ENCODE measurements around the gene CDH11.

Gene CDH11

GRCh38 chr16:65032387-65032786 is 89.5 kb downstream of the CDH11 start:
- DNase-seq (ENCODE audit: low read depth): no peak

GRCh38 chr16:65024767-65025178 is 97.1 kb downstream of the CDH11 start:
- no peak for DNase-seq (ENCODE audit: low read depth)

DNA sequence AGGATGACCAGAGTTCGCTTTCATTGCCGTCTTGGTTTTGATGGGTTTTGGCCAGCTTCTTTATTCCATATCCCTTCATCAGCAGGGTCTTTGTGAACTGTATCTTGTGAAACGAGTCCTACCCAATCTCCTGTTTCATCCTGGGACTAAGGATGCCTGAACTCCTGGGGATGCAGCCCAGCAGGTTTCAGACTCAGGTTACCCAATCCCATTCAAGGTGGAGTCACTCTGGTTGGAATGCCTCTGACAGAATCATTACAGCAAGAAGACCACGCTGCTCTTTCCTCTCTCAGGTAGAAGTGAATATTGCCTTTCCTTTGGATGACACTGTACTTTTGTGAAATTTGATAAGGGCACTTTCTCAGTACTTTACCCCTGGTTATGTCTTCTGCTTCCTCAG is 98.1 kb downstream of the CDH11 start:
- no peak for DNase-seq (ENCODE audit: low read depth)

DNA sequence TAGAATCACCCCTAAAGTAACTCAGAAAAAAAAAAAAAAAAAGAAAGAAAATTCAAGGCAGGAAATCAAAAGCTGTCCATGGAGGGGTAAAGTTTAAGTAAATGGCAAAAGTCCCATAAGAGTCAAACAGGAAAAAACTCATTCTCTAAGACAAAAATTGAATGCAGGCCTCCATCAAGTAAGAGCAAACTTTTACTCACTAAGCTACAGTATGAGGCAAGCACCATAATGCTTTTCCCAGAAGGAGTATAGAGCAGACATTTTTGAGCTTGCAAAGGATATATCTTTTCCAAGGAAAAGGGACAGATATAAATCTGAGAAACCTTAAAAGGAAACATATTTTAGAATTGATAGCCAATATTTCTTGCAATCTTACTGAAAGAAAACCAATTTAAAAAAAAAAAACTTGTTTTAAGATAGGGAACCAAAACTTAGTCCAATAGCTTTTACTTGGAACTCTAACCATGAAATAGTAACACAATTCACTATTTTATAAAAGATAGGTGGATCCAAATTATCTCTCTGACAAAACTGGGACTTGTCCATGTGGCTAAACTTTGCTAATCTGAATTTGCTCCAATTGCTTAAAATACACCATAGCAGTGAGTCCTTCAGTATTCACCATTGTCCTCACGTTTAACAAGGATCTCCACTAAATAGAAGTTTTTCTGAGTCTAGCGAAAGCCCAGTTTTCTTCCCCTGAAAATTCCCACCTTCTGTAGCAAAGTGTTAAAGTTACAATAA is 99.8 kb downstream of the CDH11 start:
- DNase-seq (ENCODE audit: low read depth): no peak

DNA sequence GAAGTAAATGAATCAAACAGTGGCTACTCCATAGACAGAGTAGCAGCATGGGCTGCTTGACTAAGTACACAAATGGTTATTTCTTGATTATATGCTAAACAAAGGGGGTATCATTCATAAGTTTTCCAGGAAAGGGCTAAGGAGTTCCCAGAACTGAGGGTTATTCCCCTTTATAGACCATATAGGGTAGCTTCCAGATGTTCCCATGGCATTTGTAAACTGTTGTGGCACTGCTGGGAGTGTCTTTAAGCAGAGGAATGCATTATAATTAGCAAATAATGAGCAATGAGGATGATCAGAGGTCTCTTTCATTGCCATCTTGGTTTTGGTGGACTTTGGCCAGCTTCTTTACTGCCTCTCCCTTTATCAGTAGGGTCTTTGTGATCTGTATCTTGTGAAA is 105.1 kb downstream of the CDH11 start:
- no peak for DNase-seq (ENCODE audit: low read depth)

DNA sequence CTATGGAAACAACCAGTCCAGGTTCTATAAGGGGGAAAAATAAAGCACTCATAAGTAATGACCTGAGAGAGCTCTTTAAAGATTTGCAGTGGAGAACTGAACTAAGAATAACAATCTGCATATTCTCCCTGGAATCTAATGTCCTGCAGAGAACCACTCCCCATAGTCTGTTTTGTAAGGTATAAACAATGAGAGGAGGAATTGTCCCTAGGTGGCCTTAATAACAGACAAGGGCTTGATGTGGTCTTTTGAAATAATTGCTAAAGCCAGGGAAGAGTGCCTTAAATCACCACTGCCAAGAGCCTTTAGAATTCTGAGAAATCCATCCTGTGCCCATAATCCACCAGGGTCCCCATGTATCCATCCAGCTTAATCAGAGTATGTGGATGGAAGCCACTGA is 106.3 kb downstream of the CDH11 start:
- DNase-seq (ENCODE audit: low read depth): no peak

GRCh38 chr16:65012357-65012756 is 109.5 kb downstream of the CDH11 start:
- DNase-seq (ENCODE audit: low read depth): peak; percentile 39

DNA sequence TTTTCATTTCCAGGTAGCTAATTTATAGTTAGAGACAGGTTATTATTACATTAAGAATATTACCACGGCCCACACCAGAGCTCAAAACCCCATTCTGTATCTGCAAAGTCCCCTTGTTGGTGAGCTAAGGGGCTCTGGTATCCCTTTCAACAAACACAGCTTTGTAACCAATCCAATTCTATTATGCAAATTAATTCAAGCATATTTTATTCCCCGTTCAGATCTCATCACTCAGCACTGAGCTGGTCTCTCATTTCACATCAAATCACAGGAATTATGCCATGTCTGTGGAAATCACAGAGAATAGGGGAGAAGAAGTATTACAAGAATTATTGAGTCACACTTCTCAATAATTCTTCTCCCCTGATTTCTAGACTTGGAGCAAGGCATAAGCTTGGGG is 111.7 kb downstream of the CDH11 start:
- DNase-seq (ENCODE audit: low read depth): no peak

- DNase-seq (ENCODE audit: low read depth): no peak
Measured at GRCh38 chr16:65005696-65006095, 116.2 kb downstream of the CDH11 start.

DNA sequence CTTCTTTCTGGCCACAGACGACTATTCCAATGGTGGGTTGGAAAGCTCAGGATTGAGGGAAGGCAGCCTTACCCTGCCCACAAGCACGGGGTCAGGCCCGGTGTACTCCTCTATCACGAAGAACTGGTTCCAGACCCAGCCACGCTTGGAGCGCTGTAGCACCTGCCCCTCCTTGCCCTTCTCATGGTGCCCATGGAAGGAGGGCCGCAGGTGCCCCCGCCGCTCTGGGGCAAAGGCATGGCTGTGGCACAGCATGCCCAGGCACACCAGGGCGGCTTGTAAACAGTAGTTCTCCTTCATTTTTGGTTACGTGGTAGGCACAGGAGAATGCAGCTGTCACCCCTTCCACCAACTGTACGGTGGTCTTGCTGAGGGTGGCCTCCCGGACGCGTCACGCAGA is 117.3 kb downstream of the CDH11 start:
- no peak for DNase-seq (ENCODE audit: low read depth)

DNA sequence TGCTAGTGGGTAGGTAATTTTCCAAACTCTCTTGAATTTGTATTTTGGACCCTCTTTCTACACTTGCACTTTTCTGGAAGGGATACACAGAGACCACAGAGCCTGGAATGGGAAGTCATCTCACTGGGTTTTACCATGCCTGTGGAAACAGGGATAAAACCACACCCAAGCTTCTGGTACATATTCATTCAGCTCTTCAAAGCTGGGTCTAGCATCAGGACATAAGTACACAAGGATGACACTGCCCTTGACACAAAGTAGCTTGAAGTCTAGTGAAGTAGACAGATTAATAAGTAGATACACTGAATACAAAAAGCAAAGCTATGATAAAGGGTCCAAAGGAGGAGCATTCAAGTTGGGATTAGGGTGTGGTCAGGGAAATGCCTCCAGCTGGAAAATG is 118.2 kb downstream of the CDH11 start:
- DNase-seq (ENCODE audit: low read depth): no peak

GRCh38 chr16:65002265-65002664 is 119.6 kb downstream of the CDH11 start:
- DNase-seq (ENCODE audit: low read depth): peak; percentile 49

- no peak for DNase-seq (ENCODE audit: low read depth)
Measured at GRCh38 chr16:65000654-65001053, 121.2 kb downstream of the CDH11 start.

DNA sequence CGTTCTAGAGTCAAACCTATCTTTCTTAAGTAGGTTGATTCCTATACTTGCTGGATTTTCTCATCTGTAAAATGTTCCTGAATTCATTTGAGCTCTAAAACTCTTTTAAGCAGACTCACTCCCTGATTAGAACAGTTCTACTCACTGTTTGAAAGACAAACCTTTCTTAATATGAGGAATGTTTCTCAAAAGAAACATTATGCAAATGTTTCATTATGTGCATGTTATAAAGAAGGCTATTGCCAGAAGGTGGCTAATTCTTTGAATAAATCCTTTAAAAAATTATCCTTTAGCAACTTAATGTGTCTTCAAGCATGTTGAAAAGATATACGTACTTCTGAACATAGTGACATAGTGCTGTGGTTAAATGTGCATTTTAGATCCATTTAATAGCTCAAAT is 124.1 kb downstream of the CDH11 start:
- DNase-seq (ENCODE audit: low read depth): no peak

DNA sequence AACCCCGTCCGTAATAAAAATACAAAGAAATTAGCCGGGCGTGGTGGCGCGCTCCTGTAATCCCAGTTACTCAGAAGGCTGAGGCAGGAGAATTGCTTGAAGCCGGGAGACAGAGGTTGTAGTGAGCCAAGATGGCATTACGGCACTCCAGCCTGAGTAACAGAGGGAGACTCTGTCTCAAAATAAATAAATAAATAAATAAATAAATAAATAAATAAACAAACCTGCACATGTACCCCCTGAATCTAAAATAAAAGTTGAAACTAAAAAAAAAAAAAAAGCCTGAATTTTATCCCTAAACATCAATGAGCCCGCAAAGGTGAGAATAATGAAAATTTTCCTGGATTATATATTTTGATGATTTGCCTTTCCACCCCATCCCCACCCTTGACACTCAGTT is 124.7 kb downstream of the CDH11 start:
- no peak for DNase-seq (ENCODE audit: low read depth)

- no peak for DNase-seq (ENCODE audit: low read depth)
Measured at GRCh38 chr16:64996641-64997040, 125.2 kb downstream of the CDH11 start.

GRCh38 chr16:64993464-64993863 is 128.4 kb downstream of the CDH11 start:
- no peak for DNase-seq (ENCODE audit: low read depth)

DNA sequence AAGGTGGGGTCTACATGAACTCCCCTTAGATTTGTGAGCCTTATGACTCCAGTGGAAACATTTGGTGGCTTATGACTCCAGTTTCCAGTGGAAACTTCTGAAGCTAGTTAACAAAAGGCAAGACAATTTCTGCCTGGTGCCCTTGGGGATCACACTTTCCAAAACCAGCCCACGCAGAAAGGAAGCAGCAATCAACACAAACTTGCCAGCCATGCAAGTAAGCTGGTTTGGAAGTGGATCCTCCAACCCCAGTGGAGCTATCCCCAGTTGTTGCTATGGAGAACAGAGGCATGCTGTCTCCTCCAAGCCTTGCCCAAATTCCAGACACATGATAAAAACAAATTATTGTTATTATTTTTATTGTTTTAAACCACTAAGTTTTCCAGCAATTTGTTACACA is 130.9 kb downstream of the CDH11 start:
- no peak for DNase-seq (ENCODE audit: low read depth)

- DNase-seq (ENCODE audit: low read depth): no peak
Measured at GRCh38 chr16:64990101-64990500, 131.8 kb downstream of the CDH11 start.

DNA sequence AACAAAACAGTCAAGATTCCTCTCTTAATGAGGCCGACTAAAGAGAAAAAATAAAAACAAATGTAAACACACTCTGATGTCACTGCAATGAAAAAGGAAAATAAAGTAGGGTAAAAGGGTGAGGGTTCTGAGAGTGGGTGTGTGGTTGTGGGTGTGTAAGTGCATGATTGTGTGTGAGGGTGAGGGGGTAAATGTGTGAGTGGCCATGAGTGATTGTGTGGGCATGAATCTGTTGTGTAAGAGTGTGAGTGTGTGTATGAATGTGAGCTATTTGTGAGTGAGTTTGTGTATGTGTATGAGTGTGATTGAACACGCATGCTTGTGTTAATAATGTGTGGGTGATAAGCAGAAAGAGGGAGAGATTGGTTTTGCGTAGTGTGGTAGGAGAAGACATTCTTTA is 132.8 kb downstream of the CDH11 start:
- DNase-seq (ENCODE audit: low read depth): no peak

GRCh38 chr16:64983963-64984362 is 137.9 kb downstream of the CDH11 start:
- DNase-seq (ENCODE audit: low read depth): no peak

DNA sequence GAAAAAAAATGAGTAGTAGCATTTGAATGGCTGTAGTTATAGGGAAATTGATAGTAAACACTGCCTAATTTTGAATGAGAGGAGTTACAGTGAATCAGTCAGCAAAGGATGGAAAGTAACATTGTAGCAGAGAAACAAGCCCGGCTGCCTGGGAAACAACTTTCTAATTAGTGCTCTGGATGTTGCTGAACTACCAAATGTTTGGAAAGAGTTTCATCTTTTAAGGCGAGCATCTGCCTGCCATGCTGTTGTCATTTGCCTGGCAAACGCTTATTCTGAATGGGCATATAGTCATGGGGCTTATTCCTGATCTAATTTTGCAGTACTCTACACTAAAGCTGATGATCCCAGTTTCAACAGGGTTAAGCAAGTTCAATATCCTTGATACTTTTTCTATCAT is 138.6 kb downstream of the CDH11 start:
- DNase-seq (ENCODE audit: low read depth): no peak

DNA sequence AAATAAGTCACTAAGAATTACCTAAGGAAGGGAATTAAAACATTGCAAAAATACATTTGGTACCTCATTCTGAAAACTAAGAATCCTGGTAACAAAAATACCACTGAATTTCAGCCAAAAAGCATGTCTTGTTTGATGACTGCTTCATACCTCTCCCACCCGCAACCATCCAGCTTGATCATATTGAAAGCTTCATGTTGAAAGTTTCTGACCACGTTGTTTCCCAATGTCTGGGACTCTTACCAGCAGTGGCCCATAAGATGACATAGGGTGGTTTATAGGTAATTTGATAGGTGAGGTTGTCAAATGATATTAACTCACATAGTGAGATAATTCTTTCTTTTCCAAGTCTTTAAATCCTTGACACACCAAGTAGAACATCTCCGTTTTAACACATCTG is 139.3 kb downstream of the CDH11 start:
- DNase-seq (ENCODE audit: low read depth): no peak

DNA sequence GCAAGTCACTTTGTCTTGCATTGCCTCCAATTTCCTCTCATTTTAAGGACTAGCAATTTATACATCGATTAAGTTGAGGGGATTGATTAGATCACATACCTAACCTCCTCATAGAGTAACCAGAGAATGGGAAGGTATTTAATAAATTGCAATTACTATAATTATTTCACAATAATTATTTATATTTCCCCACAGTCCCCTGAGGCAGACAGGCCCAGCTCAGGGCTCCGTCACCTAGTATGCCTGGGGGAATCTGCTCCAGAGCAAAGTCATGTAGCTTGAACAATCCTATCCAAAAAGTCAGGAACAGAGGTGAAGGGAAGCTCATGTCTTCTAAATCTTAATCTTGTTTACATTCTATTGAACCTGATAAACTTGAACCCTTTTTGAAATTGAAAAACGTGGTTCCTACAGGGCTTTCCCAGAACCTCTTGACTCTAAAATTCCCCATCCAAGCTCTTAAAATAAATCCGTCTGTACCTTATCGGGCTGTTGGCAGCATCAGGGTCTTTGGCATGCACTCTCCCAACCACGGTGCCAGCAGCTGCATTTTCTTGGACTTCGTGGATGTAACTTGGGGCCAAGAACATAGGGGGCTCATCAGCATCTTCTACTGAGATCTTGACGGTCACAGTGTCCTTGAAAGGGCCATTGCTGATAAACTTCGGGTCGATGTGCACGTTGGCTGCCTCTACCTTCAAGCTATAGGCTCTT is 140.1 kb downstream of the CDH11 start:
- no peak for DNase-seq (ENCODE audit: low read depth)
